ENCODE results near the gene ABLIM3.

DNA sequence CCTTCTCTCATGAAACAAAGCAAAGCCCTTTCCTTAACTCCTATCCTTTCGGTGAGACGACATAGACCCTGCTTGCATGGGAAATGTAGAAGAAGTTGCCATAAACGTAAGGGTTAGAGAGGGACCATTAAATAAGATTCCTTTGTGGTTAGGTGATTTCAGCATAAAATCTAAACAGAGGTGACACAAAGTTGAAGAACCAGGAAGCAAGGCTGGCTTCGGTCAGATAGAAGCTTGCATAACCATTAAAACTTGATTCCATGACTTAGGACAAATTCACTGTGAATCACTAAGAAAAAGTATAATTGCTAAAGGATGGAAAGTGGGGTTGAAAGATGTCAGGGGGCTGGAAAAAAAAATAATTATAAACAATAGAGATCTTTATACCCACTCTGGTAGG lies 30.9 kb upstream of the ABLIM3 start:
- TF ChIP-seq TAF1 (IDR thresholded peaks at IDR 0.05; ENCODE audit: borderline replicate concordance, insufficient read depth, low read length) (no peak), POLR2AphosphoS5 (IDR thresholded peaks at IDR 0.05; ENCODE audit: low read depth, low read length) (no peak), SIN3A (IDR thresholded peaks at IDR 0.05; ENCODE audit: borderline replicate concordance, insufficient read depth, low read length) (no peak), FOXP2 (optimal IDR thresholded peaks at IDR 0.05; ENCODE audit: borderline replicate concordance, extremely low read depth, extremely low read length, insufficient read depth) (no peak)
- TF ChIP-seq, protein P1, sequence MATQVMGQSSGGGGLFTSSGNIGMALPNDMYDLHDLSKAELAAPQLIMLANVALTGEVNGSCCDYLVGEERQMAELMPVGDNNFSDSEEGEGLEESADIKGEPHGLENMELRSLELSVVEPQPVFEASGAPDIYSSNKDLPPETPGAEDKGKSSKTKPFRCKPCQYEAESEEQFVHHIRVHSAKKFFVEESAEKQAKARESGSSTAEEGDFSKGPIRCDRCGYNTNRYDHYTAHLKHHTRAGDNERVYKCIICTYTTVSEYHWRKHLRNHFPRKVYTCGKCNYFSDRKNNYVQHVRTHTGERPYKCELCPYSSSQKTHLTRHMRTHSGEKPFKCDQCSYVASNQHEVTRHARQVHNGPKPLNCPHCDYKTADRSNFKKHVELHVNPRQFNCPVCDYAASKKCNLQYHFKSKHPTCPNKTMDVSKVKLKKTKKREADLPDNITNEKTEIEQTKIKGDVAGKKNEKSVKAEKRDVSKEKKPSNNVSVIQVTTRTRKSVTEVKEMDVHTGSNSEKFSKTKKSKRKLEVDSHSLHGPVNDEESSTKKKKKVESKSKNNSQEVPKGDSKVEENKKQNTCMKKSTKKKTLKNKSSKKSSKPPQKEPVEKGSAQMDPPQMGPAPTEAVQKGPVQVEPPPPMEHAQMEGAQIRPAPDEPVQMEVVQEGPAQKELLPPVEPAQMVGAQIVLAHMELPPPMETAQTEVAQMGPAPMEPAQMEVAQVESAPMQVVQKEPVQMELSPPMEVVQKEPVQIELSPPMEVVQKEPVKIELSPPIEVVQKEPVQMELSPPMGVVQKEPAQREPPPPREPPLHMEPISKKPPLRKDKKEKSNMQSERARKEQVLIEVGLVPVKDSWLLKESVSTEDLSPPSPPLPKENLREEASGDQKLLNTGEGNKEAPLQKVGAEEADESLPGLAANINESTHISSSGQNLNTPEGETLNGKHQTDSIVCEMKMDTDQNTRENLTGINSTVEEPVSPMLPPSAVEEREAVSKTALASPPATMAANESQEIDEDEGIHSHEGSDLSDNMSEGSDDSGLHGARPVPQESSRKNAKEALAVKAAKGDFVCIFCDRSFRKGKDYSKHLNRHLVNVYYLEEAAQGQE (IDR thresholded peaks at IDR 0.05; ENCODE audit: insufficient read depth in 1 of 2, low read depth in 2 of 2, low read length in 2 of 2): no peak
